GM12878 (cell line): ENCODE measurements around the gene HECTD2.

Experiments used
- CTCF ChIP-seq, 3 experiments: IDR thresholded peaks in 2 of 3; conservative IDR thresholded peaks in 1 of 3; 2 replicates each; pipeline ENCODE4 v1.5.1; 2011; ENCODE audit warnings: low read depth in 3 of 3, low read length in 3 of 3, mild to moderate bottlenecking in 3 of 3, control low read depth in 2 of 3, moderate library complexity in 2 of 3, inconsistent platforms in 1 of 3, mixed read lengths in 1 of 3; ENCODE audit not compliant: control insufficient read depth in 2 of 3, insufficient read depth in 1 of 3; ENCODE audit errors: extremely low read depth in 1 of 3
- EZH2 ChIP-seq: IDR thresholded peaks from 2 replicates; pipeline ENCODE4 v1.6.1; 2012; ENCODE audit warnings: low read depth, mild to moderate bottlenecking, control low read depth, inconsistent platforms, low read length, borderline replicate concordance; ENCODE audit not compliant: control insufficient read depth
- POLR2A ChIP-seq: IDR thresholded peaks from 2 replicates; pipeline ENCODE4 v1.6.1; 2011; ENCODE audit warnings: low read depth, mild to moderate bottlenecking, low read length
- RBBP5 ChIP-seq: fragments of 200-600 bp; sonication (generic); conservative IDR thresholded peaks from 2 replicates; pipeline ENCODE4 v1.6.1; 2016
- SMC3 ChIP-seq: IDR thresholded peaks from 2 replicates; pipeline ENCODE4 v1.6.1; 2011; ENCODE audit warnings: low read length, improper control_type of control experiment, borderline replicate concordance
- TAF1 ChIP-seq: IDR thresholded peaks from 2 replicates; pipeline ENCODE4 v1.6.1; 2011; ENCODE audit warnings: mild to moderate bottlenecking, low read depth, low read length, borderline replicate concordance
- USF1 ChIP-seq: IDR thresholded peaks from 2 replicates; pipeline ENCODE4 v1.6.1; 2011; ENCODE audit warnings: borderline replicate concordance, low read depth, mild to moderate bottlenecking, moderate library complexity, mixed read lengths, low read length; ENCODE audit not compliant: insufficient read depth; ENCODE audit errors: extremely low read length
- ZNF384 ChIP-seq: IDR thresholded peaks from 2 replicates; pipeline ENCODE4 v1.6.1; 2012; ENCODE audit warnings: low read depth, mild to moderate bottlenecking, low read length, improper control_type of control experiment, borderline replicate concordance

- no peak for TF ChIP-seq USF1
- TF ChIP-seq EZH2: no peak
- no peak for TF ChIP-seq ZNF384
- TF ChIP-seq CTCF (IDR thresholded peaks at IDR 0.05 in 2 of 3, conservative IDR thresholded peaks at IDR 0.05 in 1 of 3; ENCODE audit: control insufficient read depth in 2 of 3, extremely low read depth in 1 of 3, insufficient read depth in 1 of 3, low read depth in 3 of 3, low read length in 3 of 3): no peak
- TF ChIP-seq POLR2A: no peak
- no peak for TF ChIP-seq TAF1
- TF ChIP-seq RBBP5: no peak
- TF ChIP-seq SMC3: no peak
Measured at GRCh38 chr10:91391920-91392319, 18.2 kb upstream of the HECTD2 start.
